Adrenal gland (tissue), 5 donors: Measurements from ENCODE around the gene PDLIM4.

Source experiments
- CTCF ChIP-seq, 6 experiments: fragments of 450-650 bp in 4 of 6; fragments of 200-600 bp in 2 of 6; sonication (generic) in 1 of 6; IDR thresholded peaks; 1 replicate in 5 of 6; 2 replicates in 1 of 6; pipeline versions ENCODE4 v1.5.1 to v1.8.0; 2016 to 2021; ENCODE audit warnings: antibody characterized with exemption in 6 of 6, mild to moderate bottlenecking in 2 of 6, moderate library complexity in 1 of 6
- POLR2A ChIP-seq, 2 donors: fragments of 450-650 bp; IDR thresholded peaks; one replicate each; pipeline ENCODE4 v1.6.1; 2017; ENCODE audit warnings: antibody characterized with exemption in 2 of 2, mild to moderate bottlenecking in 2 of 2, moderate library complexity in 1 of 2
- donor health status: DM: no; HTN: no; CAD: no.

DNA sequence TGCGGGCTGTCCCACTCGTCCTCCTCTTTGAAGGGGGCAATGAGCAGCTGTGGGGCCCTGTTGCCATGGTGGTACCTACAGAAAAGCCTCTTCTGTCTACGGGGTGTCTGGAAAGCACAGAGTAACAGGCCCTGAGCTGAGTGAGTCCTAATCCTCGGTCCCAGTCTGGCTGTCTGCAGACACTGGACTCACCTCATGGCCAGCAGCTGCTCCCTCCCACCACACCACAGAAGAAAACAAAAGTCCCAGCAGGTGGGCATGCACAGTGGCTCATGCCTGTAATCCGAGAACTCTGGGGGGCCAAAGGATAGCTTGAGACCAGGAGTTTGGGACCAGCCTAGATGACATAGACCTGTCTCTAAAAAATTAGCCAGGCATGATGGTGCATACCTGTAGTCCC lies 49.7 kb upstream of the PDLIM4 start:
- TF ChIP-seq CTCF (IDR thresholded peaks at IDR 0.05) (no peak), POLR2A (IDR thresholded peaks at IDR 0.05) (no peak)
